Fibroblast of villous mesenchyme (primary cell): ENCODE measurements around the gene PKHD1. TPM values are rescaled to one million over a fixed set of nuclear protein-coding genes. Genes with fewer than 3 reads are reported as not detected.

Experiments used
- DNase-seq: peaks from one replicate; pipeline ENCODE4 v3.0.0-alpha.2; 2010; ENCODE audit warnings: low read depth
- H3K4me3 ChIP-seq: 2 replicates; pipeline ENCODE4 v1.5.1; 2011; ENCODE audit warnings: low read depth, mild to moderate bottlenecking, low read length
- total RNA-seq: library from RNA; depleted of rRNA; stranded (reverse); fragments of >200 nt; gene quantifications from 2 replicates; pipeline ENCODE4 v1.2.3, GENCODE V29; 2012
- TF ChIP-seq, protein P1 (sequence below): IDR thresholded peaks from 2 replicates; pipeline ENCODE4 v1.5.1; 2012; ENCODE audit warnings: low read depth, mild to moderate bottlenecking, low read length; ENCODE audit not compliant: insufficient read depth

PKHD1 gene
- total RNA-seq, 1 donor, result not detected

DNA sequence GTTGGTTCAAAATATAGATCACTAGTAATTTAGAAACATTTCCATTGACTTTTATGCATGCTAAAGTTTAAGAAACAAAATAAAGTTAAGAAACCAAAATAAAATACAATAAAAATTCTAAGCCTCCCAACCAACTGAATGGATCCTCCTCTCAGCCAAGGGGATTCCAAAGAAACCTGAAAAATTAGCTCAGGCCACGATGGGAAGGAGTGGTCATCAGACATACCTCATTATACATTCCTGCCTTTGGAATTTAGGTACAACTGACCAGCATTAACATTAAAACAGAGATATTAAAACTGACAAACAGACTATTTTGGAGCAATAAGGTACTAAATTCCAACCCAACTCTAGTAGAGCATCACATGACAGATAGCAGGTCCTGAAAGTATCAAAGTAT, 275.2 kb downstream of the PKHD1 start:
- DNase-seq, result no peak
- H3K4me3 ChIP-seq, result no peak overlapping the region
- TF ChIP-seq, protein P1, sequence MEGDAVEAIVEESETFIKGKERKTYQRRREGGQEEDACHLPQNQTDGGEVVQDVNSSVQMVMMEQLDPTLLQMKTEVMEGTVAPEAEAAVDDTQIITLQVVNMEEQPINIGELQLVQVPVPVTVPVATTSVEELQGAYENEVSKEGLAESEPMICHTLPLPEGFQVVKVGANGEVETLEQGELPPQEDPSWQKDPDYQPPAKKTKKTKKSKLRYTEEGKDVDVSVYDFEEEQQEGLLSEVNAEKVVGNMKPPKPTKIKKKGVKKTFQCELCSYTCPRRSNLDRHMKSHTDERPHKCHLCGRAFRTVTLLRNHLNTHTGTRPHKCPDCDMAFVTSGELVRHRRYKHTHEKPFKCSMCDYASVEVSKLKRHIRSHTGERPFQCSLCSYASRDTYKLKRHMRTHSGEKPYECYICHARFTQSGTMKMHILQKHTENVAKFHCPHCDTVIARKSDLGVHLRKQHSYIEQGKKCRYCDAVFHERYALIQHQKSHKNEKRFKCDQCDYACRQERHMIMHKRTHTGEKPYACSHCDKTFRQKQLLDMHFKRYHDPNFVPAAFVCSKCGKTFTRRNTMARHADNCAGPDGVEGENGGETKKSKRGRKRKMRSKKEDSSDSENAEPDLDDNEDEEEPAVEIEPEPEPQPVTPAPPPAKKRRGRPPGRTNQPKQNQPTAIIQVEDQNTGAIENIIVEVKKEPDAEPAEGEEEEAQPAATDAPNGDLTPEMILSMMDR, result no peak

GRCh38 chr6:51805517-51805916, 281.9 kb downstream of the PKHD1 start:
- no peak for DNase-seq
- TF ChIP-seq, protein P1, result no peak
- no peak overlapping the region for H3K4me3 ChIP-seq

DNA sequence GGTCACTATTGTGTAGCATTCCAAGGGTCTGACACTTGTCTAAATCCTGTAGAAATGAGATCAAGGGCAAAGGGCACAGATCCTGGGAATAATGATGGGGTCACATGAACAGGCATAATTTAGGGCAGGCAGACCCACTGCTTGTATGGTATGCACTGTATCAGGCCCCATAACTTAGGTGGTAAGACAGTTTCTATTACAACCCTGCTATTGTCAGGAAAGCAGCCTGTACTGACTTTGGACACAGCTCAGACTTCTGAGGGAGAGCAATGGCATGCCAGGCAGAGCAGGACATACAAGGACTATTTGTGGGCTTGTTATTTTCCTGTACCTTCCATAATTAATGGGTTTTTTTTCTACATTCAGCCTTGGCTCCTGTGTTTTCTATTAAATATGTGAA, 286.8 kb downstream of the PKHD1 start:
- TF ChIP-seq, protein P1, result no peak
- DNase-seq, result no peak
- no peak overlapping the region for H3K4me3 ChIP-seq

- TF ChIP-seq, protein P1, result no peak
- no peak overlapping the region for H3K4me3 ChIP-seq
- DNase-seq, result no peak
Measured at GRCh38 chr6:51793393-51793792, 294.0 kb downstream of the PKHD1 start.

DNA sequence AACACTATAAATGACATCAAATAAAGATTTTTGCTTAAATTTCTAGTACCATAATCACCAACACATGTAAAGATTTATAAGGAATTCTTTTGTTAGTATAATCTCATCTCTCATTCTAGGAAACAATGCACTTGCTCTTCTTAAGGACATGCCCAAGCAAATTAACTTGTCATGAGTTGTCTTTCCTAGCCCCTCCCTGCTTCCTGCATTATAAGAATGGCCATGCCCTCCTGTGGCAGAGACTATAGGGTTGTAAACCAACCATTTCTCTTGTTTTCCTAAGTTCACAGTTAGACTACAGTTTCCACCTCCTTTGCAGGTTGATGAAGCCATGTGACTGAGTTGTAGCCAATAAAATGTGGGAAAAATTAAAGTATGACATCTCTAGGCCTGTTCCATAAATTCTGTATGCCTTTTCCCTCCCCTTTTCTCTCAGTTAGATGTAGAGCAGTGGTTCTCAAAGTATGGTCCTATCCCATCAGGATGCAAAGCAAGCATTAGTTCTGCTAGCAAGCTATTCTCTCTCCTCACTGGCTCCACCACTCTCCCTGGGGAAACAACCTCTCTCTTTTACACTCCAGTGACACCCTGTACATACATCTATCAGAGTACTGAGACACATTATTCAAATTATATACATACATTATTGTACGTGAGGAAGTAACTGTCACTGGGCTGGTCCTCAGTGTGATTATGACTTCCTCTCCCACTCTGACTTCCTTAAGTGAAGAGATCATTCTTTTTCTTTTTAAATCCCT, 295.0 kb downstream of the PKHD1 start:
- no peak for DNase-seq
- TF ChIP-seq, protein P1, result no peak
- H3K4me3 ChIP-seq, result no peak overlapping the region

DNA sequence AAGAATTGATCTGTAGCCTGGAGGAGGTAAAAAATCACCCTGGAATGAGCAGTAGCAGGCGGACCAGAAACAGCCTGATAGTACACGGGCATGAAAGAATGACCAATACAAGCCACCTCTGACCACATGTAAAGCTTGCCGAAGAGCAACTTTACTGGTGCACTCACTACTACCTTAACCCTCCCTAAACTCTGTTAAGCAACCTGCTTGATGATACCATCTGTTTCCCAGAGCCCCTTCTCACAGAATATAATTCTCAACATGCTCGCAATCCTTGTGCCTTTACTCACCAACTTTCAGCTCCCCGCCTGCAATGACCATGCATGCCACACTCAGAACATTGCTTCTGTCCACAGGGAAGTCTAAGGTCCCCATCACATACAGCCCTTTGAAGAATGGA, 296.5 kb downstream of the PKHD1 start:
- TF ChIP-seq, protein P1, result no peak
- DNase-seq, result no peak
- H3K4me3 ChIP-seq, result no peak overlapping the region

DNA sequence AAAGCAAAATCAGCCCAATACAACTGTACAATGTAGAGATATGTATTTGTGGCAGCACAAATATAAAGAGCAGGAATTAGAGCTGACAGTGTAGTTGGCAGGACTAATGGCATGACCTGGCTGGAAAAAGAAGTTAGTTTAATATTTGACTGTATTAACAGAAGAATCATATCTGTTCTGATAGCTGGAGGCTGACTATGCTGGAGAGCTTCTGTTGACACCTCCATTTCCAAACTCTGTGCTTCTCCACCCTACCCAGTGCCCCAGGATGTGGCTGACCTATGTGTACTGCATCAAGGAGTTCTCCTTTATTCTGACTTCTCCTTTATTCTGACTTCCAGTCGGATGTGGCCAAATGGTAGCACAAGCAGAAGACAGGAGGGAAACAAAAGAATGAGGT, 299.3 kb downstream of the PKHD1 start:
- no peak for DNase-seq

More for the DNA sequence above, 299.3 kb downstream of the PKHD1 start:
- H3K4me3 ChIP-seq, result no peak overlapping the region
- TF ChIP-seq, protein P1, result no peak
